ENCODE measurements around the gene PRELP. TPM values are rescaled to one million over a fixed set of nuclear protein-coding genes. Genes with fewer than 3 reads are reported as not detected.

PRELP gene
- total and polyA plus RNA-seq, 2 donors (not counting 1 experiment from before 2014, with no cell fraction given), result not detected

DNA sequence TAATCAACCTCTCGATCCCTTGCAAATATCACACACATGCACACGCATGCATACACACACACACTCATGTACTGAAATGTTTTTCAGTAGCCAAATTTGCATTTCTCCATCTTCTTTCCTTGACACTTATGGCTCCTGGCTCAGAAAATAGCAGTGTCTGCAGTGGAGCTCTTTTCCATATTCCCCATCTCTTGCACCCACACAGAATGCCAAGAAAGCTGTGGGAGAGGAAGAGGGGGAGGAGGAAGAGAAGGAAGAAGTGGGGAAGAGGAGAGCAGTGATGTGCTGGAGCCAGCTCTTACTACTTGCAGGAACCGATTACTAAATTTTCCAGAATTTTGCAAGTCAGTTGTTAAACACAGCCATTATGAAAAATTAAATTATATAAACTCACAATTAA, 28.2 kb downstream of the PRELP start:
- Mint-ChIP-seq H3K27ac (no peak overlapping the region), H3K9me3 (ENCODE audit: insufficient read depth) (no peaks in the 10 kb centered on the region), H3K4me1 (peaks cover 2% of the 10 kb centered on the region), H3K27me3 (peaks cover 16% of the 10 kb centered on the region), H3K4me3 (no peak overlapping the region)
- ATAC-seq (ENCODE audit: low read depth), result no peak
- Histone ChIP-seq H3K9ac (ENCODE audit: low read length) (no peak overlapping the region), H3K4me2 (replicated peaks; ENCODE audit: low read depth, low read length, poor library complexity, severe bottlenecking) (no peak overlapping the region), H3K36me3 (replicated peaks in 1 of 2; ENCODE audit: control extremely low read depth in 1 of 2, control insufficient read depth in 1 of 2, extremely low read depth in 1 of 2, insufficient read depth in 2 of 2, low read length in 1 of 2) (no peaks in the 10 kb centered on the region), H3K79me2 (ENCODE audit: control insufficient read depth, insufficient read depth, low read length) (no peaks in the 10 kb centered on the region), H4K20me1 (ENCODE audit: control insufficient read depth, insufficient read depth, low read length, poor library complexity, severe bottlenecking) (no peaks in the 10 kb centered on the region), H3K4me1 (ENCODE audit: control insufficient read depth in 2 of 2, insufficient read depth in 2 of 2, low read length in 2 of 2) (no peaks in the 10 kb centered on the region), H3K27ac (ENCODE audit: low read length in 2 of 2) (no peak overlapping the region), H3K27me3 (replicated peaks in 1 of 4; ENCODE audit: control extremely low read depth in 1 of 4, control insufficient read depth in 3 of 4, insufficient read depth in 4 of 4, low read length in 3 of 4) (peaks cover 0 to 7% (median 0%) of the 10 kb centered on the region in 4 experiments), H3K9me3 (ENCODE audit: control extremely low read depth in 1 of 3, control insufficient read depth in 2 of 3, insufficient read depth in 1 of 3, low read length in 2 of 3) (no peaks in the 10 kb centered on the region), H3K4me3 (ENCODE audit: control extremely low read depth in 1 of 5, extremely low read depth in 1 of 5, insufficient read depth in 1 of 5, low read depth in 2 of 5, low read length in 4 of 5) (no peak overlapping the region), H2AFZ (ENCODE audit: insufficient read depth, low read depth, low read length, poor library complexity, severe bottlenecking) (no peak overlapping the region)
- no peak for DNase-seq
- ChIA-PET POLR2A (no interaction called here), CTCF (interaction anchor here (0.8 to 10.8 kb wide), 26 partner anchors 10 to 625 kb away, joined by 3 to 267 read pairs (median 5); partner anchors contain the start of genes ATP2B4 and OPTC)
- TF ChIP-seq EZH2 (IDR thresholded peaks at IDR 0.05; ENCODE audit: borderline replicate concordance, insufficient read depth, low read depth, low read length, poor library complexity, severe bottlenecking), result no peak
- TF ChIP-seq, protein P1, sequence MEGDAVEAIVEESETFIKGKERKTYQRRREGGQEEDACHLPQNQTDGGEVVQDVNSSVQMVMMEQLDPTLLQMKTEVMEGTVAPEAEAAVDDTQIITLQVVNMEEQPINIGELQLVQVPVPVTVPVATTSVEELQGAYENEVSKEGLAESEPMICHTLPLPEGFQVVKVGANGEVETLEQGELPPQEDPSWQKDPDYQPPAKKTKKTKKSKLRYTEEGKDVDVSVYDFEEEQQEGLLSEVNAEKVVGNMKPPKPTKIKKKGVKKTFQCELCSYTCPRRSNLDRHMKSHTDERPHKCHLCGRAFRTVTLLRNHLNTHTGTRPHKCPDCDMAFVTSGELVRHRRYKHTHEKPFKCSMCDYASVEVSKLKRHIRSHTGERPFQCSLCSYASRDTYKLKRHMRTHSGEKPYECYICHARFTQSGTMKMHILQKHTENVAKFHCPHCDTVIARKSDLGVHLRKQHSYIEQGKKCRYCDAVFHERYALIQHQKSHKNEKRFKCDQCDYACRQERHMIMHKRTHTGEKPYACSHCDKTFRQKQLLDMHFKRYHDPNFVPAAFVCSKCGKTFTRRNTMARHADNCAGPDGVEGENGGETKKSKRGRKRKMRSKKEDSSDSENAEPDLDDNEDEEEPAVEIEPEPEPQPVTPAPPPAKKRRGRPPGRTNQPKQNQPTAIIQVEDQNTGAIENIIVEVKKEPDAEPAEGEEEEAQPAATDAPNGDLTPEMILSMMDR (IDR thresholded peaks at IDR 0.05), result no peak
- 96% methylated on average over 2 of the region's 3 CpGs for WGBS (ENCODE audit: insufficient coverage)
- intact Hi-C loops (cut with micrococcal nuclease), result loop anchor here (2.0 to 10.0 kb wide), 4 partner anchors 121 to 861 kb away; no protein-coding TSS in a partner anchor

DNA sequence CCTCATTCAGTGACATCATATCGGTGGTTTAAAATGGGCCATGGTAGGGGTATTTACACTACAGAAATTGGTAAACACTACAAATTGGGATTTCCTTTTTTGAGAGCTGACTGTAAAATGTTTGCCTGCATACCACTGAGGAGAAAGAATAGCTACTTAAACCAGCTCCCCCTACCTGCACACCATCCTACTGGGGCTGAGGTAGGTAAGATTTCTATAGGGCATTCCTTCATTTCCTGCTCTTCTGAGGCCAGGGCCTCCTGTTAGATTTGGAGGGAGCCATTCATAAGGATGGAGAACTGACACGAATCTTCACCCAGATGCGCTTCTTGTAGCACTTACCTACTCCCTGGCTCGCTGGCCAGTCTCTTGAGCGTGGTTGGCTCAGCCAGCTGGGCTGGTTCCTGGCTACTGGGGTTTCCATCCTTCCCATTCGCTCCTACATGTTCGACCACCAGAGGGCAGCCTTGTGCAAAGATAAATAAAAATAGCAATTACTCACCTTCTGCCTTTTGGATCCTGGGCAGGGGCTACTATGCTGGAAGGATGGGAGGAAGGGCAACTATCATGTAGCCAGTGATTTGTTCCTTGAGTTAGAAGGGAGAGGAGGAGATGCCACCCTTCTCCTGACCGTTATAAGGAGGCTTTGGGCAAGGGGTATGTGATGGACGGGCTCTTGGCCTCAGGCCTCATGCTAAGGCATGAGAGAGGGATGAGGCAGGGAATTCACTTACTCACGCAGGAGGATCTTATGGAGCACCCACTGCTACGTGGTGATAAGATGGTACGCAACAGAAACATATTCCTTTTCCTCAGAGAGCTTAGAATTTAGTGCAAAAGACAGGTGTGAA, 29.0 kb downstream of the PRELP start:
- peaks cover 16% of the 10 kb centered on the region for H3K27me3 Mint-ChIP-seq
- no peaks in the 10 kb centered on the region for H3K4me1 ChIP-seq (ENCODE audit: control insufficient read depth in 2 of 2, insufficient read depth in 2 of 2, low read length in 2 of 2)
- intact Hi-C loops (cut with micrococcal nuclease), result loop anchor here (2.0 to 10.0 kb wide), 4 partner anchors 120 to 860 kb away; no protein-coding TSS in a partner anchor
- CTCF ChIA-PET, result interaction anchor here (0.6 to 10.8 kb wide), 35 partner anchors 9 to 624 kb away, joined by 3 to 267 read pairs (median 4); partner anchors contain the start of genes ATP2B4, OPTC and SNRPE
- H4K20me1 ChIP-seq (ENCODE audit: control insufficient read depth, insufficient read depth, low read length, poor library complexity, severe bottlenecking), result no peaks in the 10 kb centered on the region
- H3K27ac ChIP-seq (ENCODE audit: low read length in 2 of 2), result no peak overlapping the region
- peaks cover 0 to 7% (median 0%) of the 10 kb centered on the region in 4 experiments for H3K27me3 ChIP-seq (replicated peaks in 1 of 4; ENCODE audit: control extremely low read depth in 1 of 4, control insufficient read depth in 3 of 4, insufficient read depth in 4 of 4, low read length in 3 of 4)
- no peak overlapping the region for H3K4me2 ChIP-seq (replicated peaks; ENCODE audit: low read depth, low read length, poor library complexity, severe bottlenecking)
- H3K9me3 ChIP-seq (ENCODE audit: control extremely low read depth in 1 of 3, control insufficient read depth in 2 of 3, insufficient read depth in 1 of 3, low read length in 2 of 3), result no peaks in the 10 kb centered on the region
- POLR2A ChIA-PET, result no interaction called here
- DNase-seq, result peak; percentile 80
- H3K27ac Mint-ChIP-seq, result no peak overlapping the region
- H3K36me3 ChIP-seq (replicated peaks in 1 of 2; ENCODE audit: control extremely low read depth in 1 of 2, control insufficient read depth in 1 of 2, extremely low read depth in 1 of 2, insufficient read depth in 2 of 2, low read length in 1 of 2), result no peaks in the 10 kb centered on the region
- H3K9ac ChIP-seq (ENCODE audit: low read length), result no peak overlapping the region
- no peaks in the 10 kb centered on the region for H3K9me3 Mint-ChIP-seq (ENCODE audit: insufficient read depth)
- WGBS (ENCODE audit: insufficient coverage), result 26% methylated on average over 6 of the region's 12 CpGs
- ATAC-seq (ENCODE audit: low read depth), result peak; percentile 72
- no peak overlapping the region for H3K4me3 Mint-ChIP-seq
- no peak overlapping the region for H2AFZ ChIP-seq (ENCODE audit: insufficient read depth, low read depth, low read length, poor library complexity, severe bottlenecking)
- peaks cover 2% of the 10 kb centered on the region for H3K4me1 Mint-ChIP-seq
- H3K79me2 ChIP-seq (ENCODE audit: control insufficient read depth, insufficient read depth, low read length), result no peaks in the 10 kb centered on the region
- no peak for TF ChIP-seq EZH2 (IDR thresholded peaks at IDR 0.05; ENCODE audit: borderline replicate concordance, insufficient read depth, low read depth, low read length, poor library complexity, severe bottlenecking)
- TF ChIP-seq, protein P1 (IDR thresholded peaks at IDR 0.05), result peak; percentile 93
- H3K4me3 ChIP-seq (ENCODE audit: control extremely low read depth in 1 of 5, extremely low read depth in 1 of 5, insufficient read depth in 1 of 5, low read depth in 2 of 5, low read length in 4 of 5), result no peak overlapping the region

All from B cell (primary cell).